Body of pancreas (tissue), 4 donors: ENCODE measurements around the gene MAU2. TPM values are rescaled to one million over a fixed set of nuclear protein-coding genes. Genes with fewer than 3 reads are reported as not detected.

ENCODE experiments used
- ATAC-seq: fragments of 150-250 bp; one replicate; pipeline ENCODE4 v1.9.1; 2016
- DNase-seq, 4 donors: peaks; one replicate each; pipeline ENCODE4 v3.0.0-alpha.2; 2019
- H3K27ac ChIP-seq, 4 donors: fragments of 200-600 bp; sonication (generic); 1 replicate in 3 of 4; 2 replicates in 1 of 4; pipeline versions ENCODE4 v1.5.1 to v1.6.1; 2016 to 2019; ENCODE audit warnings: mild to moderate bottlenecking in 1 of 4, mixed read lengths in 1 of 4, moderate library complexity in 1 of 4
- H3K27me3 ChIP-seq, 2 donors: fragments of 200-600 bp; sonication (generic); one replicate each; pipeline ENCODE4 v1.6.0; 2016; ENCODE audit warnings: mild to moderate bottlenecking in 1 of 2
- H3K36me3 ChIP-seq, 2 donors: fragments of 200-600 bp; sonication (generic); replicated peaks in 1 of 2; 2 replicates each; pipeline ENCODE4 v1.5.1; 2016; ENCODE audit warnings: low read depth in 2 of 2; ENCODE audit not compliant: insufficient read depth in 1 of 2
- H3K4me1 ChIP-seq: fragments of 200-600 bp; sonication (generic); one replicate; pipeline ENCODE4 v1.6.0; 2016
- H3K4me3 ChIP-seq, 2 donors: fragments of 200-600 bp; sonication (generic); 1 replicate in 1 of 2; 2 replicates in 1 of 2; pipeline ENCODE4 v1.5.1; 2016 to 2019
- H3K9me3 ChIP-seq, 3 donors: fragments of 200-600 bp; sonication (generic); 1 replicate in 2 of 3; 2 replicates in 1 of 3; pipeline ENCODE4 v1.5.1; 2016
- POLR2A ChIP-seq, 3 donors: fragments of 450-650 bp; IDR thresholded peaks; one replicate each; pipeline ENCODE4 v1.6.1; 2016; ENCODE audit warnings: antibody characterized with exemption in 3 of 3, mild to moderate bottlenecking in 2 of 3
- WGBS, 2 donors: methylation state at CpG; one replicate each; pipeline ENCODE4 v1.1.5; 2017; 5-methylcytosine and 5-hydroxymethylcytosine counted together
- intact Hi-C: fragments of 100-400 bp; cut with DNase I; formaldehyde crosslinking; loops from one replicate; pipeline ENCODE4 v1.15.1; 2023
- total RNA-seq, 2 donors: library from RNA; depleted of rRNA; stranded (reverse); fragments of >200 nt; gene quantifications; one replicate each; pipeline ENCODE4 v1.1.0, GENCODE V29; 2016
- TF ChIP-seq, protein P1 (sequence below), 7 experiments: fragments of 450-650 bp in 4 of 7; fragments of 200-600 bp in 3 of 7; sonication (generic) in 3 of 7; IDR thresholded peaks; one replicate each; pipeline ENCODE4 v1.5.1; 2016 to 2019; ENCODE audit warnings: antibody characterized with exemption in 7 of 7

The MAU2 gene
- total RNA-seq, 2 donors from 2014 or later = 38.9 to 57.4 TPM

DNA sequence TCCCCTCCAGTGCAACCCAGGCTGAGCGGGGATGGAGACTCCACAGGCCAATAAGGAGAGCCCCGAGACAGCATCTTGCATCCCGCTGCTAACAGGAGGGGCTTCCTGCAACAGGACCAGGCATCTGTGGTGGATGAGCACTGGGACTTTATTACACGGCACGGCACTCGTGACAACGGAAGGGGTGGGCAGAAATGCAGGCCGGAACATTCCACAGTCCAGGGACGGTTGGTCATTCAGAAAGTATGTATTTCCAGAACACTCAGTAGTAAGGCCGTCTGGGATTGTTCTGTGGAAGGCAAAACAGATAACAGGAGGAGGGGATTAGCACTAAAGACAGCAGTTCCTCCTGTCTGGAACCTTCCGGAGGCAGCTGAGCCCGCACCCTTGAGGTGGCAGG, 44.2 kb upstream of the MAU2 start:
- Histone ChIP-seq H3K9me3 (no peaks in the 10 kb centered on the region), H3K36me3 (peaks cover 13 to 29% of the 10 kb centered on the region in 2 donors), H3K4me1 (peaks cover 13% of the 10 kb centered on the region), H3K27ac (no peak overlapping the region), H3K4me3 (no peak overlapping the region), H3K27me3 (peaks cover 0 to 4% of the 10 kb centered on the region in 2 donors)
- intact Hi-C loops = no loop called here
- WGBS, 2 donors = 84% methylated on average over 8 to 12 of the region's 12 CpGs
- TF ChIP-seq, protein P1, sequence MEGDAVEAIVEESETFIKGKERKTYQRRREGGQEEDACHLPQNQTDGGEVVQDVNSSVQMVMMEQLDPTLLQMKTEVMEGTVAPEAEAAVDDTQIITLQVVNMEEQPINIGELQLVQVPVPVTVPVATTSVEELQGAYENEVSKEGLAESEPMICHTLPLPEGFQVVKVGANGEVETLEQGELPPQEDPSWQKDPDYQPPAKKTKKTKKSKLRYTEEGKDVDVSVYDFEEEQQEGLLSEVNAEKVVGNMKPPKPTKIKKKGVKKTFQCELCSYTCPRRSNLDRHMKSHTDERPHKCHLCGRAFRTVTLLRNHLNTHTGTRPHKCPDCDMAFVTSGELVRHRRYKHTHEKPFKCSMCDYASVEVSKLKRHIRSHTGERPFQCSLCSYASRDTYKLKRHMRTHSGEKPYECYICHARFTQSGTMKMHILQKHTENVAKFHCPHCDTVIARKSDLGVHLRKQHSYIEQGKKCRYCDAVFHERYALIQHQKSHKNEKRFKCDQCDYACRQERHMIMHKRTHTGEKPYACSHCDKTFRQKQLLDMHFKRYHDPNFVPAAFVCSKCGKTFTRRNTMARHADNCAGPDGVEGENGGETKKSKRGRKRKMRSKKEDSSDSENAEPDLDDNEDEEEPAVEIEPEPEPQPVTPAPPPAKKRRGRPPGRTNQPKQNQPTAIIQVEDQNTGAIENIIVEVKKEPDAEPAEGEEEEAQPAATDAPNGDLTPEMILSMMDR (IDR thresholded peaks at IDR 0.05) = no peak
- no peak for TF ChIP-seq POLR2A (IDR thresholded peaks at IDR 0.05)
- no peak for DNase-seq
- ATAC-seq = no peak

DNA sequence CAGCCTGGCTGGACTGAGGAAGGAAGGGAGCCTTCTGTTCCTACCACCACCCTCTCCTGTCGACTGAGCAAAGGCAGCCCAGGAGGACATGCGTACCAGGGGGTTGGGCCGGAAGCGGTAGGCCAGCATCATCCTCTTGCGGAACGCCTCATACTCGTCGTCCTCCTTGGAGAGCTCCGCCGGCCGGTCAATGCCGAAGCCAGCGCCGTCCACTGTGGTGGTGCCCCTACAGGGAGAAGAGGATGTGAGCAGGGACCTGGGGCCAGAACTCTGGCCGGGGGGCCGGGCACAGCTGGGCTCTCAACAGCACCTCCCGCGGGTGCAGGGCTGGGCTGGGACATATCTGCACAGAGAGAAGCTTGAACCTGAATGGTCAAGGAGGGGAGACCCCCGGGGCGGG, 43.8 kb upstream of the MAU2 start:
- no peak for TF ChIP-seq POLR2A (IDR thresholded peaks at IDR 0.05)
- TF ChIP-seq, protein P1 (IDR thresholded peaks at IDR 0.05) = no peak

DNA sequence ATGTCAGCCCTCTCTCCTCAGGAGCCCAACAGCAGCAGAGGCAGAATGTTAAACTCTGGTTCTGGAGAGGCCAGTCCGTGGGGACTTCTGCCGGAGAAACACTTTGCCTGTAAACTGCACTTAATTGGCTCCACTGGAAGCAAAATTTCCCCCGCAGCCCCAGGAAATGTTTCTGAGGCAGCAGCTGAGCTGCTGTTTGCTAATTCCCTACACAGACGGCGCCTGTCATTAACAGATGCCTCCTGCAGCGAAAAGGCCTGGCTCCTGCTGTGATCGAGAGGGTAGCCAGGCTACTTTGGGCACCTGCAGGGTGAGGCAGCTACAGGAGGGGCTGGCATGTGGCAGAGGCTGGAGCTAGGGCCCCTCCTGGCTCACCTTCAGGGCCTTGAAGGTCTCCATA, 42.3 kb upstream of the MAU2 start:
- Histone ChIP-seq H3K27me3 (peaks cover 0 to 2% of the 10 kb centered on the region in 2 donors), H3K4me1 (peaks cover 10% of the 10 kb centered on the region), H3K9me3 (no peaks in the 10 kb centered on the region), H3K4me3 (no peak overlapping the region), H3K27ac (no peak overlapping the region), H3K36me3 (peaks cover 13 to 34% of the 10 kb centered on the region in 2 donors)
- ATAC-seq = no peak
- no peak for DNase-seq
- 80 to 96% methylated on average over 7 of the region's 7 CpGs for WGBS, 2 donors
- no peak for TF ChIP-seq POLR2A (IDR thresholded peaks at IDR 0.05)
- TF ChIP-seq, protein P1 (IDR thresholded peaks at IDR 0.05) = no peak
- intact Hi-C loops = no loop called here

More for the DNA sequence above, 43.8 kb upstream of the MAU2 start:
- peaks cover 0 to 4% of the 10 kb centered on the region in 2 donors for H3K27me3 ChIP-seq
- H3K27ac ChIP-seq = no peak overlapping the region
- peaks cover 13 to 33% of the 10 kb centered on the region in 2 donors for H3K36me3 ChIP-seq
- intact Hi-C loops = no loop called here
- H3K4me3 ChIP-seq = no peak overlapping the region
- 88 to 92% methylated on average over 5 to 20 of the region's 20 CpGs for WGBS, 2 donors
- no peaks in the 10 kb centered on the region for H3K9me3 ChIP-seq
- DNase-seq (no peak), ATAC-seq (no peak)
- peaks cover 13% of the 10 kb centered on the region for H3K4me1 ChIP-seq

GRCh38 chr19:19279062-19279612, 41.5 kb upstream of the MAU2 start:
- H3K4me1 ChIP-seq = peaks cover 8% of the 10 kb centered on the region
- WGBS, 2 donors = 91% methylated on average over 8 of the region's 19 CpGs; no CpG with 5 or more reads in 1 of the 2 donors
- peaks cover 13 to 34% of the 10 kb centered on the region in 2 donors for H3K36me3 ChIP-seq

More at GRCh38 chr19:19279062-19279612, 41.5 kb upstream of the MAU2 start:
- H3K9me3 ChIP-seq = no peaks in the 10 kb centered on the region
- TF ChIP-seq, protein P1 (IDR thresholded peaks at IDR 0.05) = no peak
- TF ChIP-seq POLR2A (IDR thresholded peaks at IDR 0.05) = no peak
- ATAC-seq (no peak), DNase-seq (no peak)
- no peak overlapping the region for H3K4me3 ChIP-seq
- intact Hi-C loops = no loop called here
- no peaks in the 10 kb centered on the region for H3K27me3 ChIP-seq
- H3K27ac ChIP-seq = no peak overlapping the region
